ENCODE results near the gene PTPRN2.

PTPRN2 gene

DNA sequence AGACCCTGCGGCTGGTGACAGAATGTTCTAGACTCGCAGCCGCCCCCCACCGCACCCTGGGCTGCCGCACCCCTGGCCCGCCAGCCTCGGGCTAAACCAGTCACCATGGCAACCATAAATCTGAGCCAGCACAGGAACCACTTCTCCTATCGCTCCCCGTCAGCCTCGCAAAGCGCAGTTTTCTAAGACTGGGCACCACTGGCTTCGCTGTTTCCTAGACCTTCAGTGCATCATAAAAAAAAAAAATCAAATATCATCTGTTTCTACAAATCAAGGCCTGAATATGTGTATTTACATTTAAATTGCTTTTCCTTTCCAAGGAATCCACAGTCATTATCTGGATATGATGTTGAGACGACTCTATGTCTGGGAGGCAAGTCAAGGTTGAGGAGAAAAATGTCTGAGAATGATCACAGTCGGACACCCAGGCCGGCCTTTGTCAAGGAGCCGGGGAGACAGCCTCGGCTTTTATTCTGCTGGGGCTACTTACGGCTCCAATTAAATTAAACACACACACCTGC, 99.9 kb downstream of the PTPRN2 start:
- H2AK5ac ChIP-seq (ENCODE audit: low read depth, low read length): no peak overlapping the region
- H2BK5ac ChIP-seq (ENCODE audit: low read length): no peak overlapping the region
- H3K4ac ChIP-seq (ENCODE audit: low read length): no peak overlapping the region
- no peak overlapping the region for H2BK15ac ChIP-seq (ENCODE audit: low read length)
- H3K4me1 ChIP-seq (ENCODE audit: control insufficient read depth in 2 of 2, insufficient read depth in 1 of 2, low read depth in 1 of 2, low read length in 2 of 2): no peaks in the 10 kb centered on the region
- H3K9me3 ChIP-seq (replicated peaks in 1 of 2; ENCODE audit: control insufficient read depth in 2 of 2, insufficient read depth in 1 of 2, low read depth in 1 of 2, low read length in 2 of 2): no peaks in the 10 kb centered on the region
- H3K79me1 ChIP-seq (ENCODE audit: low read depth, low read length): no peaks in the 10 kb centered on the region
- H3K9ac ChIP-seq (ENCODE audit: low read depth, low read length, poor library complexity): no peak overlapping the region
- H2BK120ac ChIP-seq (ENCODE audit: low read depth, low read length): no peak overlapping the region
- no peak overlapping the region for H4K91ac ChIP-seq (ENCODE audit: low read depth, low read length, poor library complexity)
- H3K36me3 ChIP-seq (replicated peaks in 1 of 2; ENCODE audit: control insufficient read depth in 2 of 2, insufficient read depth in 2 of 2, low read length in 2 of 2): no peaks in the 10 kb centered on the region
- no peak overlapping the region for H4K8ac ChIP-seq (ENCODE audit: low read depth, low read length)
- DNase-seq (ENCODE audit: low spot score): no peak
- H3K4me3 ChIP-seq (ENCODE audit: low read length in 2 of 2): no peak overlapping the region
- WGBS, 2 donors (ENCODE audit: extremely low coverage in 2 of 2, insufficient read length in 2 of 2, insufficient replicate concordance in 1 of 2): no CpG with 5 or more reads among the region's 18 CpGs
- H3K27ac ChIP-seq (replicated peaks; ENCODE audit: low read length): no peak overlapping the region
- H3K14ac ChIP-seq (ENCODE audit: low read length): no peak overlapping the region
- H2BK12ac ChIP-seq (ENCODE audit: low read length): no peak overlapping the region
- H3K18ac ChIP-seq (ENCODE audit: low read length): no peak overlapping the region
- no peak overlapping the region for H2AFZ ChIP-seq (ENCODE audit: low read length)
- no peaks in the 10 kb centered on the region for H3K27me3 ChIP-seq (ENCODE audit: control insufficient read depth in 3 of 3, insufficient read depth in 3 of 3, low read depth in 1 of 3, low read length in 3 of 3)
- no peak overlapping the region for H3K23ac ChIP-seq (ENCODE audit: low read depth, low read length, poor library complexity)
- no peak overlapping the region for H3K4me2 ChIP-seq (ENCODE audit: insufficient read depth, low read length, poor library complexity, severe bottlenecking)

DNA sequence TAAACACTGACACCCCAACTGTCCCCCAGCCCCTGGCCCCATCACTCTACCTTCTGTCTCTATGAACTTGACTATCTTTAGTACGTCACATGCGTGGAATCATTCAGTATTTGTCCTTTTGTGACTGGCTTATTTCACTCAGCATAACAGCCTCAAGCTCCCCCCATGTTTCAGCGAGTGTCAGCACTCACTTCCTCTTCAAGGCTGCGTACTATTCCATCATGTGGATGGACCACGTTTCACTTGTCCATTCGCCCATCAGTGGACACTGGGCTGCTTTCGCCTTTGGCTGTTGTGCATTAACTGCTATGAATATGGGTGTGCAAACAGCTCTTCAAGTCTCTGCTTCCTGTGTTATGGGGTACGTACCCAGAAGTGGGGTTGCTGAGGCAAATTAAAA, 100.7 kb downstream of the PTPRN2 start:
- Histone ChIP-seq H3K9ac (ENCODE audit: low read depth, low read length, poor library complexity) (no peak overlapping the region), H4K8ac (ENCODE audit: low read depth, low read length) (no peak overlapping the region), H2BK12ac (ENCODE audit: low read length) (no peak overlapping the region), H2AFZ (ENCODE audit: low read length) (no peak overlapping the region), H3K18ac (ENCODE audit: low read length) (no peak overlapping the region), H3K4me2 (ENCODE audit: insufficient read depth, low read length, poor library complexity, severe bottlenecking) (no peak overlapping the region), H3K36me3 (replicated peaks in 1 of 2; ENCODE audit: control insufficient read depth in 2 of 2, insufficient read depth in 2 of 2, low read length in 2 of 2) (no peaks in the 10 kb centered on the region), H3K4me1 (ENCODE audit: control insufficient read depth in 2 of 2, insufficient read depth in 1 of 2, low read depth in 1 of 2, low read length in 2 of 2) (no peaks in the 10 kb centered on the region), H2AK5ac (ENCODE audit: low read depth, low read length) (no peak overlapping the region), H3K79me1 (ENCODE audit: low read depth, low read length) (no peaks in the 10 kb centered on the region), H2BK120ac (ENCODE audit: low read depth, low read length) (no peak overlapping the region), H3K27me3 (ENCODE audit: control insufficient read depth in 3 of 3, insufficient read depth in 3 of 3, low read depth in 1 of 3, low read length in 3 of 3) (no peaks in the 10 kb centered on the region), H3K14ac (ENCODE audit: low read length) (no peak overlapping the region), H3K23ac (ENCODE audit: low read depth, low read length, poor library complexity) (no peak overlapping the region), H3K27ac (replicated peaks; ENCODE audit: low read length) (no peak overlapping the region), H3K4ac (ENCODE audit: low read length) (no peak overlapping the region), H3K9me3 (replicated peaks in 1 of 2; ENCODE audit: control insufficient read depth in 2 of 2, insufficient read depth in 1 of 2, low read depth in 1 of 2, low read length in 2 of 2) (no peaks in the 10 kb centered on the region), H2BK15ac (ENCODE audit: low read length) (no peak overlapping the region), H3K4me3 (ENCODE audit: low read length in 2 of 2) (no peak overlapping the region), H2BK5ac (ENCODE audit: low read length) (no peak overlapping the region), H4K91ac (ENCODE audit: low read depth, low read length, poor library complexity) (no peak overlapping the region)
- no peak for DNase-seq (ENCODE audit: low spot score)
- WGBS, 2 donors (ENCODE audit: extremely low coverage in 2 of 2, insufficient read length in 2 of 2, insufficient replicate concordance in 1 of 2): no CpG with 5 or more reads among the region's 8 CpGs

GRCh38 chr7:158484801-158485531, 102.7 kb downstream of the PTPRN2 start:
- Histone ChIP-seq H3K14ac (ENCODE audit: low read length) (peak overlapping the region; percentile 63), H2BK5ac (ENCODE audit: low read length) (no peak overlapping the region), H3K79me1 (ENCODE audit: low read depth, low read length) (no peaks in the 10 kb centered on the region), H4K8ac (ENCODE audit: low read depth, low read length) (no peak overlapping the region), H3K9me3 (replicated peaks in 1 of 2; ENCODE audit: control insufficient read depth in 2 of 2, insufficient read depth in 1 of 2, low read depth in 1 of 2, low read length in 2 of 2) (peaks cover 0 to 3% of the 10 kb centered on the region in 2 donors), H2AK5ac (ENCODE audit: low read depth, low read length) (peak overlapping the region; percentile 70), H3K4me3 (ENCODE audit: low read length in 2 of 2) (no peak overlapping the region), H3K9ac (ENCODE audit: low read depth, low read length, poor library complexity) (no peak overlapping the region), H3K4me1 (ENCODE audit: control insufficient read depth in 2 of 2, insufficient read depth in 1 of 2, low read depth in 1 of 2, low read length in 2 of 2) (no peaks in the 10 kb centered on the region), H2AFZ (ENCODE audit: low read length) (no peak overlapping the region), H4K91ac (ENCODE audit: low read depth, low read length, poor library complexity) (no peak overlapping the region), H3K18ac (ENCODE audit: low read length) (peak overlapping the region; percentile 87), H3K4ac (ENCODE audit: low read length) (peak overlapping the region; percentile 6), H2BK120ac (ENCODE audit: low read depth, low read length) (no peak overlapping the region), H3K27ac (replicated peaks; ENCODE audit: low read length) (no peak overlapping the region), H3K27me3 (ENCODE audit: control insufficient read depth in 3 of 3, insufficient read depth in 3 of 3, low read depth in 1 of 3, low read length in 3 of 3) (no peaks in the 10 kb centered on the region), H3K23ac (ENCODE audit: low read depth, low read length, poor library complexity) (peak overlapping the region; percentile 89), H3K36me3 (replicated peaks in 1 of 2; ENCODE audit: control insufficient read depth in 2 of 2, insufficient read depth in 2 of 2, low read length in 2 of 2) (no peaks in the 10 kb centered on the region), H2BK15ac (ENCODE audit: low read length) (peak overlapping the region; percentile 78), H2BK12ac (ENCODE audit: low read length) (no peak overlapping the region), H3K4me2 (ENCODE audit: insufficient read depth, low read length, poor library complexity, severe bottlenecking) (no peak overlapping the region)
- no peak for DNase-seq (ENCODE audit: low spot score)
- WGBS, 2 donors (ENCODE audit: extremely low coverage in 2 of 2, insufficient read length in 2 of 2, insufficient replicate concordance in 1 of 2): no CpG with 5 or more reads among the region's 50 CpGs

DNA sequence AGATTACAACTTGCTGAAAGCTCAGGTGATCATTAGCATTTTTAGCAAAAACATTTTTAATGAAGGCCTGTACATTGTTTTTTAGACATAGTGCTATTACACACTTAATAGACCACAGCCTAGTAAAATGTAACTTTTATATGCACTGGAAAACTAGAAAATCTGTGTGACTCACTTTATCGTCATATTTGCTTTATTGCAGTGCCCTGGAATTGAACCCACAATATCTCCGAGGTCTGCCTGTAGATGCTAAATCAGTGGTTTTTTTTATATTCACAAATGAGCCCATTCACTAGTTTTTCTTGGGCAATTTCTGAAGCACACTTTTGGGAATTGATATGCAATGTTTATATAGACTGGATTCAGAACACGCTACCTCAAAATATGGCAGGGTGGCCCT, 105.1 kb downstream of the PTPRN2 start:
- no peak overlapping the region for H3K23ac ChIP-seq (ENCODE audit: low read depth, low read length, poor library complexity)
- WGBS, 2 donors (ENCODE audit: extremely low coverage in 2 of 2, insufficient read length in 2 of 2, insufficient replicate concordance in 1 of 2): no CpG with 5 or more reads among the region's 3 CpGs
- DNase-seq (ENCODE audit: low spot score): no peak
- H3K9me3 ChIP-seq (replicated peaks in 1 of 2; ENCODE audit: control insufficient read depth in 2 of 2, insufficient read depth in 1 of 2, low read depth in 1 of 2, low read length in 2 of 2): peaks cover 0 to 4% of the 10 kb centered on the region in 2 donors
- H2AFZ ChIP-seq (ENCODE audit: low read length): no peak overlapping the region
- no peak overlapping the region for H3K27ac ChIP-seq (replicated peaks; ENCODE audit: low read length)
- no peak overlapping the region for H3K4ac ChIP-seq (ENCODE audit: low read length)
- no peak overlapping the region for H3K4me2 ChIP-seq (ENCODE audit: insufficient read depth, low read length, poor library complexity, severe bottlenecking)
- H2BK15ac ChIP-seq (ENCODE audit: low read length): no peak overlapping the region
- H3K4me1 ChIP-seq (ENCODE audit: control insufficient read depth in 2 of 2, insufficient read depth in 1 of 2, low read depth in 1 of 2, low read length in 2 of 2): no peaks in the 10 kb centered on the region
- no peak overlapping the region for H2BK5ac ChIP-seq (ENCODE audit: low read length)
- no peak overlapping the region for H3K18ac ChIP-seq (ENCODE audit: low read length)
- H3K14ac ChIP-seq (ENCODE audit: low read length): no peak overlapping the region
- no peaks in the 10 kb centered on the region for H3K27me3 ChIP-seq (ENCODE audit: control insufficient read depth in 3 of 3, insufficient read depth in 3 of 3, low read depth in 1 of 3, low read length in 3 of 3)
- no peak overlapping the region for H4K91ac ChIP-seq (ENCODE audit: low read depth, low read length, poor library complexity)
- no peak overlapping the region for H4K8ac ChIP-seq (ENCODE audit: low read depth, low read length)
- no peaks in the 10 kb centered on the region for H3K36me3 ChIP-seq (replicated peaks in 1 of 2; ENCODE audit: control insufficient read depth in 2 of 2, insufficient read depth in 2 of 2, low read length in 2 of 2)
- H2BK12ac ChIP-seq (ENCODE audit: low read length): no peak overlapping the region
- no peak overlapping the region for H3K9ac ChIP-seq (ENCODE audit: low read depth, low read length, poor library complexity)
- H3K4me3 ChIP-seq (ENCODE audit: low read length in 2 of 2): no peak overlapping the region
- H3K79me1 ChIP-seq (ENCODE audit: low read depth, low read length): no peaks in the 10 kb centered on the region
- no peak overlapping the region for H2BK120ac ChIP-seq (ENCODE audit: low read depth, low read length)
- no peak overlapping the region for H2AK5ac ChIP-seq (ENCODE audit: low read depth, low read length)
